IMR-90 (cell line): ENCODE measurements around the gene FMO4. TPM values are rescaled to one million over a fixed set of nuclear protein-coding genes. Genes with fewer than 3 reads are reported as not detected.

Experiments
- ATAC-seq: fragments of 200-7000 bp; cut with Tn5 transposase; 2 replicates; pipeline ENCODE4 v1.9.1; 2020; ENCODE audit warnings: low read depth, mild to moderate bottlenecking, moderate library complexity
- BruUV-seq: library from RNA; stranded (reverse); fragments of 400-500 nt; replicated peaks from 2 replicates; lab custom pipeline; 2021; lab: Mats Ljungman, UMichigan
- CTCF ChIA-PET: fragments of 300-600 bp; formaldehyde crosslinking; extraction: SDS; loops from one replicate; lab custom pipeline; 2021; ENCODE audit warnings: antibody characterized with exemption; lab: Yijun Ruan, JAX
- POLR2A ChIA-PET: fragments of 300-600 bp; sonication (Branson Sonifier 250); formaldehyde crosslinking; loops from one replicate; lab custom pipeline; 2022; ENCODE audit warnings: antibody characterized with exemption; ENCODE audit not compliant: unreplicated experiment; lab: Charles Lee
- DNase-seq: peaks from one replicate; pipeline ENCODE4 v3.0.0; 2013
- H2AFZ ChIP-seq: replicated peaks from 2 replicates; pipeline ENCODE3; 2013; ENCODE audit warnings: low read length, mild to moderate bottlenecking; ENCODE audit not compliant: poor library complexity
- H2AK5ac ChIP-seq: 2 replicates; pipeline ENCODE4 v1.6.1; 2013; ENCODE audit warnings: low read depth, low read length, inconsistent platforms
- H2AK9ac ChIP-seq: replicated peaks from 2 replicates; pipeline ENCODE3; 2013; ENCODE audit warnings: mild to moderate bottlenecking, low read depth, low read length, moderate library complexity; ENCODE audit not compliant: poor library complexity
- H2BK120ac ChIP-seq: 2 replicates; pipeline ENCODE4 v1.6.1; 2013; ENCODE audit warnings: low read depth, low read length, inconsistent platforms
- H2BK15ac ChIP-seq: 3 replicates; pipeline ENCODE4 v1.6.1; 2013; ENCODE audit warnings: low read depth, low read length, inconsistent platforms
- H2BK20ac ChIP-seq: 2 replicates; pipeline ENCODE4 v1.6.1; 2013; ENCODE audit warnings: low read depth, mild to moderate bottlenecking, inconsistent platforms, low read length, moderate library complexity
- H2BK5ac ChIP-seq: 2 replicates; pipeline ENCODE4 v1.6.1; 2013; ENCODE audit warnings: mild to moderate bottlenecking, low read depth, low read length, inconsistent platforms; ENCODE audit not compliant: poor library complexity, severe bottlenecking
- H3K14ac ChIP-seq: replicated peaks from 2 replicates; pipeline ENCODE4 v1.6.1; 2013; ENCODE audit warnings: low read depth, low read length, inconsistent platforms
- H3K18ac ChIP-seq: 2 replicates; pipeline ENCODE4 v1.6.1; 2013; ENCODE audit warnings: low read depth, low read length, control low read depth
- H3K23ac ChIP-seq: 2 replicates; pipeline ENCODE4 v1.6.1; 2013; ENCODE audit warnings: low read depth, low read length, inconsistent platforms
- H3K27ac ChIP-seq: 2 replicates; pipeline ENCODE4 v1.5.1; 2013; ENCODE audit warnings: mild to moderate bottlenecking, control low read depth, low read length; ENCODE audit not compliant: insufficient read depth
- H3K27me3 ChIP-seq: 2 replicates; pipeline ENCODE4 v1.6.1; 2013; ENCODE audit warnings: low read length; ENCODE audit not compliant: control insufficient read depth, insufficient read depth
- H3K36me3 ChIP-seq: 2 replicates; pipeline ENCODE4 v1.6.1; 2013; ENCODE audit warnings: low read length, mixed read lengths; ENCODE audit not compliant: control insufficient read depth, insufficient read depth
- H3K4ac ChIP-seq: 2 replicates; pipeline ENCODE4 v1.6.1; 2013; ENCODE audit warnings: low read depth, low read length, inconsistent platforms
- H3K4me1 ChIP-seq: 2 replicates; pipeline ENCODE4 v1.6.1; 2013; ENCODE audit warnings: low read length, mixed read lengths; ENCODE audit not compliant: control insufficient read depth, insufficient read depth
- H3K4me2 ChIP-seq: 2 replicates; pipeline ENCODE4 v1.6.1; 2013; ENCODE audit warnings: low read depth, mild to moderate bottlenecking, control low read depth, low read length, moderate library complexity
- H3K4me3 ChIP-seq: 2 replicates; pipeline ENCODE4 v1.5.1; 2013; ENCODE audit warnings: low read depth, mild to moderate bottlenecking, control low read depth, low read length, moderate library complexity; ENCODE audit not compliant: insufficient read depth
- H3K56ac ChIP-seq: 2 replicates; pipeline ENCODE4 v1.6.1; 2013; ENCODE audit warnings: low read length, inconsistent platforms; ENCODE audit not compliant: insufficient read depth; ENCODE audit errors: extremely low read depth
- H3K79me1 ChIP-seq, 2 experiments: 2 replicates each; pipeline ENCODE4 v1.6.1; 2013; ENCODE audit warnings: low read length in 2 of 2, inconsistent platforms in 1 of 2, low read depth in 1 of 2
- H3K9ac ChIP-seq: 2 replicates; pipeline ENCODE4 v1.6.1; 2013; ENCODE audit warnings: low read depth, low read length, control low read depth
- H3K9me1 ChIP-seq: 2 replicates; pipeline ENCODE4 v1.6.1; 2013; ENCODE audit warnings: low read length, inconsistent platforms; ENCODE audit not compliant: insufficient read depth
- H3K9me3 ChIP-seq: 2 replicates; pipeline ENCODE4 v1.6.1; 2013; ENCODE audit warnings: low read length; ENCODE audit not compliant: control insufficient read depth, insufficient read depth
- H4K20me1 ChIP-seq: 2 replicates; pipeline ENCODE4 v1.6.1; 2013; ENCODE audit warnings: low read length, inconsistent platforms; ENCODE audit not compliant: insufficient read depth
- H4K5ac ChIP-seq: 2 replicates; pipeline ENCODE4 v1.6.1; 2013; ENCODE audit warnings: mild to moderate bottlenecking, low read depth, low read length, control low read depth
- H4K8ac ChIP-seq, 2 experiments: 2 replicates each; pipeline ENCODE4 v1.6.1; 2013; ENCODE audit warnings: low read depth in 2 of 2, low read length in 2 of 2, control low read depth in 1 of 2, inconsistent platforms in 1 of 2
- H4K91ac ChIP-seq: 2 replicates; pipeline ENCODE4 v1.6.1; 2013; ENCODE audit warnings: low read depth, low read length, inconsistent platforms; ENCODE audit not compliant: insufficient read depth
- BHLHE40 ChIP-seq: fragments of 150-350 bp; IDR thresholded peaks from 2 replicates; pipeline ENCODE4 v1.6.1; 2016; ENCODE audit warnings: mild to moderate bottlenecking, low read depth, low read length
- CEBPB ChIP-seq: IDR thresholded peaks from 2 replicates; pipeline ENCODE4 v1.6.1; 2012; ENCODE audit warnings: low read depth, low read length, improper control_type of control experiment
- CHD1 ChIP-seq: IDR thresholded peaks from 2 replicates; pipeline ENCODE4 v1.6.1; 2012; ENCODE audit warnings: low read depth, low read length, improper control_type of control experiment
- FOS ChIP-seq: fragments of 150-350 bp; IDR thresholded peaks from 2 replicates; pipeline ENCODE4 v1.6.1; 2016; ENCODE audit warnings: low read depth, low read length
- MAFK ChIP-seq: IDR thresholded peaks from 2 replicates; pipeline ENCODE4 v1.6.1; 2012; ENCODE audit warnings: low read depth, low read length, improper control_type of control experiment
- MAZ ChIP-seq: IDR thresholded peaks from 2 replicates; pipeline ENCODE4 v1.6.1; 2012; ENCODE audit warnings: low read depth, mild to moderate bottlenecking, low read length, improper control_type of control experiment, moderate library complexity, borderline replicate concordance
- MXI1 ChIP-seq: IDR thresholded peaks from 2 replicates; pipeline ENCODE4 v1.6.1; 2012; ENCODE audit warnings: low read depth, mild to moderate bottlenecking, low read length, moderate library complexity, borderline replicate concordance
- NFE2L2 ChIP-seq: fragments of 150-350 bp; IDR thresholded peaks from 2 replicates; pipeline ENCODE4 v1.6.1; 2016; ENCODE audit warnings: low read depth, mild to moderate bottlenecking, low read length
- POLR2A ChIP-seq: IDR thresholded peaks from 2 replicates; pipeline ENCODE4 v1.6.1; 2012; ENCODE audit warnings: mild to moderate bottlenecking, low read depth, low read length
- RAD21 ChIP-seq: IDR thresholded peaks from 2 replicates; pipeline ENCODE4 v1.6.1; 2012; ENCODE audit warnings: low read length, improper control_type of control experiment
- RCOR1 ChIP-seq: IDR thresholded peaks from 2 replicates; pipeline ENCODE4 v1.6.1; 2012; ENCODE audit warnings: mild to moderate bottlenecking, low read length, improper control_type of control experiment; ENCODE audit not compliant: insufficient replicate concordance
- RFX5 ChIP-seq: IDR thresholded peaks from 2 replicates; pipeline ENCODE4 v1.8.0; 2012; ENCODE audit warnings: low read depth, mild to moderate bottlenecking, low read length, moderate library complexity
- SMC3 ChIP-seq: fragments of 150-350 bp; IDR thresholded peaks from 2 replicates; pipeline ENCODE4 v1.6.1; 2016; ENCODE audit warnings: low read depth, mild to moderate bottlenecking, antibody characterized with exemption, low read length, moderate library complexity
- WGBS, 2 experiments: methylation state at CpG; one replicate each; pipeline versions ENCODE4 v1.1.5 to v1.1.7; 2013; ENCODE audit warnings: missing lambda C conversion rate in 2 of 2; ENCODE audit not compliant: insufficient read length in 1 of 2; ENCODE audit errors: extremely low coverage in 2 of 2; 5-methylcytosine and 5-hydroxymethylcytosine counted together
- dilution Hi-C: fragments of 300-500 bp; cut with HindIII; formaldehyde crosslinking; loops from one replicate; pipeline ENCODE4 v1.14.3; 2018; ENCODE audit warnings: low sequenced_read_pairs; ENCODE audit not compliant: unreplicated experiment
- in situ Hi-C: fragments of 300-500 bp; cut with MboI; formaldehyde crosslinking; loops from 3 replicates; pipeline ENCODE4 v1.14.3; 2019; ENCODE audit warnings: low sequenced_read_pairs, inconsistent platforms, mixed read lengths
- intact Hi-C: fragments of 100-400 bp; cut with micrococcal nuclease; formaldehyde crosslinking; loops from 2 replicates; pipeline ENCODE4 v1.10.0; 2022
- polyA plus RNA-seq, 3 experiments: library from polyadenylated mRNA; depleted of rRNA; stranded (reverse); fragments of >200 nt; gene quantifications; 2 replicates each; pipeline ENCODE4 v1.2.3, GENCODE V29; 2012; ENCODE audit warnings: low replicate concordance in 1 of 3
- total RNA-seq: library from RNA; depleted of rRNA; stranded (reverse); fragments of >200 nt; gene quantifications from 2 replicates; pipeline ENCODE4 v1.2.3, GENCODE V29; 2012
- TF ChIP-seq, protein P1 (sequence below): fragments of 150-350 bp; IDR thresholded peaks from 2 replicates; pipeline ENCODE4 v1.6.1; 2016; ENCODE audit warnings: low read depth, mild to moderate bottlenecking, low read length, moderate library complexity, borderline replicate concordance
- TF ChIP-seq, protein P2 (sequence below): conservative IDR thresholded peaks from 2 replicates; pipeline ENCODE4 v1.5.1; 2012; ENCODE audit warnings: mild to moderate bottlenecking, low read depth, low read length, improper control_type of control experiment
- TF ChIP-seq, protein P3 (sequence below): fragments of 150-350 bp; IDR thresholded peaks from 2 replicates; pipeline ENCODE4 v1.6.1; 2017; ENCODE audit warnings: mild to moderate bottlenecking, antibody characterized with exemption, low read length, low read depth

Gene FMO4
- total and polyA plus RNA-seq, 2 of the 4 experiments (the other 2 are of a cell fraction), result 0.36 to 0.55 TPM

DNA sequence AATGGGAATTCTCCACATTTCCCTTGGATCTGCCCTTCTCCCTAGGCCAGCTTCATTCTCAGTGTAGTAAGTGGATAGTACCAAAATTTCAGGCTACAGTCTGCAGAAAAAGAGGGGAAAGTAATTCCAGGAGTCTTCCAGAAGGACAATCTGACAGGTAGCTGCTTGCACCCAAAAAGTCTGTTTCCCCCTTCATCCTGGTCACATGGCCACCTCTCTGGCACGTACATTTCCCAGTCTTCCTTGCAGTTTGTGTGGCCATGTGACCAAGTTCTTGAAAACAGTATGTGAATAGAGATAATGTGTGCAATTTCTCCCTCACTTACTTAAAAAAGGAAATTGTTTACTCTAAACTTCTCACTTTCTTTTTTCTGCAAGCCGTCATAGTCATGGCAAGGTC, 14.6 kb upstream of the FMO4 start:
- Histone ChIP-seq H3K4me2 (no peak overlapping the region), H3K9me1 (no peaks in the 10 kb centered on the region), H2BK120ac (no peak overlapping the region), H4K5ac (no peak overlapping the region), H3K56ac (no peak overlapping the region), H3K4me3 (no peak overlapping the region), H3K36me3 (no peaks in the 10 kb centered on the region), H3K9me3 (no peaks in the 10 kb centered on the region; the same call in none of the 2 replicates), H2BK15ac (no peak overlapping the region), H3K79me1 (no peaks in the 10 kb centered on the region), H2BK5ac (no peak overlapping the region), H2AK9ac (no peak overlapping the region), H3K27ac (no peak overlapping the region), H4K8ac (no peak overlapping the region), H2AFZ (no peak overlapping the region), H3K14ac (no peak overlapping the region), H2AK5ac (no peak overlapping the region), H3K27me3 (no peaks in the 10 kb centered on the region), H3K18ac (no peak overlapping the region), H3K23ac (no peak overlapping the region), H2BK20ac (no peak overlapping the region), H4K91ac (no peak overlapping the region), H3K9ac (no peak overlapping the region), H3K4ac (no peak overlapping the region), H3K4me1 (no peaks in the 10 kb centered on the region), H4K20me1 (no peaks in the 10 kb centered on the region)
- in situ Hi-C loops, result no loop called here
- DNase-seq, result no peak
- TF ChIP-seq, protein P1, sequence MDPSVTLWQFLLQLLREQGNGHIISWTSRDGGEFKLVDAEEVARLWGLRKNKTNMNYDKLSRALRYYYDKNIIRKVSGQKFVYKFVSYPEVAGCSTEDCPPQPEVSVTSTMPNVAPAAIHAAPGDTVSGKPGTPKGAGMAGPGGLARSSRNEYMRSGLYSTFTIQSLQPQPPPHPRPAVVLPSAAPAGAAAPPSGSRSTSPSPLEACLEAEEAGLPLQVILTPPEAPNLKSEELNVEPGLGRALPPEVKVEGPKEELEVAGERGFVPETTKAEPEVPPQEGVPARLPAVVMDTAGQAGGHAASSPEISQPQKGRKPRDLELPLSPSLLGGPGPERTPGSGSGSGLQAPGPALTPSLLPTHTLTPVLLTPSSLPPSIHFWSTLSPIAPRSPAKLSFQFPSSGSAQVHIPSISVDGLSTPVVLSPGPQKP, result no peak
- TF ChIP-seq MAFK, result no peak
- TF ChIP-seq, protein P2, sequence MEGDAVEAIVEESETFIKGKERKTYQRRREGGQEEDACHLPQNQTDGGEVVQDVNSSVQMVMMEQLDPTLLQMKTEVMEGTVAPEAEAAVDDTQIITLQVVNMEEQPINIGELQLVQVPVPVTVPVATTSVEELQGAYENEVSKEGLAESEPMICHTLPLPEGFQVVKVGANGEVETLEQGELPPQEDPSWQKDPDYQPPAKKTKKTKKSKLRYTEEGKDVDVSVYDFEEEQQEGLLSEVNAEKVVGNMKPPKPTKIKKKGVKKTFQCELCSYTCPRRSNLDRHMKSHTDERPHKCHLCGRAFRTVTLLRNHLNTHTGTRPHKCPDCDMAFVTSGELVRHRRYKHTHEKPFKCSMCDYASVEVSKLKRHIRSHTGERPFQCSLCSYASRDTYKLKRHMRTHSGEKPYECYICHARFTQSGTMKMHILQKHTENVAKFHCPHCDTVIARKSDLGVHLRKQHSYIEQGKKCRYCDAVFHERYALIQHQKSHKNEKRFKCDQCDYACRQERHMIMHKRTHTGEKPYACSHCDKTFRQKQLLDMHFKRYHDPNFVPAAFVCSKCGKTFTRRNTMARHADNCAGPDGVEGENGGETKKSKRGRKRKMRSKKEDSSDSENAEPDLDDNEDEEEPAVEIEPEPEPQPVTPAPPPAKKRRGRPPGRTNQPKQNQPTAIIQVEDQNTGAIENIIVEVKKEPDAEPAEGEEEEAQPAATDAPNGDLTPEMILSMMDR, result no peak
- no peak for TF ChIP-seq MAZ
- TF ChIP-seq POLR2A, result no peak
- TF ChIP-seq RCOR1, result no peak
- no peak for TF ChIP-seq CHD1
- no peak for TF ChIP-seq RFX5
- TF ChIP-seq RAD21, result no peak
- TF ChIP-seq FOS, result no peak
- no peak for TF ChIP-seq BHLHE40
- TF ChIP-seq CEBPB, result no peak
- TF ChIP-seq, protein P3, sequence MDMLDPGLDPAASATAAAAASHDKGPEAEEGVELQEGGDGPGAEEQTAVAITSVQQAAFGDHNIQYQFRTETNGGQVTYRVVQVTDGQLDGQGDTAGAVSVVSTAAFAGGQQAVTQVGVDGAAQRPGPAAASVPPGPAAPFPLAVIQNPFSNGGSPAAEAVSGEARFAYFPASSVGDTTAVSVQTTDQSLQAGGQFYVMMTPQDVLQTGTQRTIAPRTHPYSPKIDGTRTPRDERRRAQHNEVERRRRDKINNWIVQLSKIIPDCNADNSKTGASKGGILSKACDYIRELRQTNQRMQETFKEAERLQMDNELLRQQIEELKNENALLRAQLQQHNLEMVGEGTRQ, result no peak
- no peak for TF ChIP-seq SMC3
- TF ChIP-seq NFE2L2, result no peak
- TF ChIP-seq MXI1, result no peak
- no peak for ATAC-seq
- BruUV-seq, result no TSS peak
- intact Hi-C loops, result no loop called here
- ChIA-PET CTCF (interaction anchor here (0.5 kb wide), 1 partner anchor 144 kb away, joined by 3 read pairs; no protein-coding TSS in a partner anchor), POLR2A (no interaction called here)
- dilution Hi-C loops, result no loop called here
- no CpG with 5 or more reads among the region's 2 CpGs for WGBS, 2 experiments
